Pancreas (tissue), 10 donors: ENCODE measurements around the gene CISD2. TPM values are rescaled to one million over a fixed set of nuclear protein-coding genes. Genes with fewer than 3 reads are reported as not detected.

Experiments
- ATAC-seq, 4 donors: fragments of 200-7000 bp; cut with Tn5 transposase; one replicate each; pipeline versions ENCODE4 v1.8.0 to v1.9.1; 2020; ENCODE audit warnings: mild to moderate bottlenecking in 4 of 4, moderate library complexity in 4 of 4
- DNase-seq, 6 donors: peaks; one replicate each; pipeline ENCODE4 v3.0.0-alpha.2; 2020
- FAIRE-seq: peaks from 2 replicates; lab custom pipeline; 2012; peaks lifted over from hg19 to GRCh38; lab: Jason Lieb, UNC
- H3K27ac ChIP-seq, 4 donors: fragments of 200-600 bp; sonication (generic); 1 replicate in 3 of 4; 2 replicates in 1 of 4; pipeline versions ENCODE4 v1.5.0 to v1.8.0; 2020
- H3K27me3 ChIP-seq, 4 donors: fragments of 200-600 bp; one replicate each; pipeline ENCODE4 v1.8.0; 2021
- H3K36me3 ChIP-seq, 3 donors: fragments of 200-600 bp; sonication (generic) in 1 of 3; one replicate each; pipeline versions ENCODE4 v1.5.0 to v1.8.0; 2020 to 2021
- H3K4me1 ChIP-seq, 3 donors: fragments of 200-600 bp; one replicate each; pipeline ENCODE4 v1.8.0; 2021
- H3K4me3 ChIP-seq, 4 donors: fragments of 200-600 bp; sonication (generic) in 2 of 4; one replicate each; pipeline versions ENCODE4 v1.5.0 to v1.8.0; 2020 to 2021
- H3K9me3 ChIP-seq, 4 donors: fragments of 200-600 bp; one replicate each; pipeline ENCODE4 v1.8.0; 2021
- WGBS, 2 donors: extraction: QIAGEN DNeasy Blood & Tissue Kit; methylation state at CpG; one replicate each; pipeline ENCODE4 v1.1.7; 2013; 5-methylcytosine and 5-hydroxymethylcytosine counted together
- intact Hi-C, 3 donors: fragments of 100-400 bp; cut with DNase I; formaldehyde crosslinking; loops; one replicate each; pipeline versions ENCODE4 v1.11.1 to v1.14.2; 2022
- polyA plus RNA-seq, 2 donors: library from polyadenylated mRNA; stranded (reverse); fragments of 200-250 nt; gene quantifications; one replicate each; pipeline ENCODE4 v1.2.3, GENCODE V29; 2013
- total RNA-seq, 6 donors: library from RNA; stranded (reverse); fragmentation: NEBNext Ultra II Directional in 4 of 6; extraction: Animal tissue kit (Norgen Biotek cat#: 25700) in 4 of 6; gene quantifications; one replicate each; pipeline versions ENCODE4 v1.2.1 to v1.2.4, GENCODE V29; 2021 to 2023
- TF ChIP-seq, protein P1 (sequence below), 4 donors: fragments of 200-600 bp; sonication (generic) in 3 of 4; IDR thresholded peaks; one replicate each; pipeline versions ENCODE4 v1.5.0 to v1.8.0; 2021; ENCODE audit warnings: antibody characterized with exemption in 4 of 4
- donor health status: healthy with polysubstance abuse.
- donor health status: DM: no; HTN: no; CAD: no; lungs with moderate emphysema.
- donor health status: DM: no; HTN: no; CAD: no.
- donor health status: control.
- donor health status: control.
- donor health status: Bipolar disorder and iron deficiency.
- donor health status: DM: yes; HTN: yes; CAD: no.
- donor health status: DM: no; HTN: no; CAD: no.
- donor health status: DM: no; HTN: no; CAD: no.
- donor health status: DM: yes; HTN: yes; CAD: no.

CISD2 gene
- total and polyA plus RNA-seq, 8 donors = 10.2 to 23.1 (median 14.4) TPM

DNA sequence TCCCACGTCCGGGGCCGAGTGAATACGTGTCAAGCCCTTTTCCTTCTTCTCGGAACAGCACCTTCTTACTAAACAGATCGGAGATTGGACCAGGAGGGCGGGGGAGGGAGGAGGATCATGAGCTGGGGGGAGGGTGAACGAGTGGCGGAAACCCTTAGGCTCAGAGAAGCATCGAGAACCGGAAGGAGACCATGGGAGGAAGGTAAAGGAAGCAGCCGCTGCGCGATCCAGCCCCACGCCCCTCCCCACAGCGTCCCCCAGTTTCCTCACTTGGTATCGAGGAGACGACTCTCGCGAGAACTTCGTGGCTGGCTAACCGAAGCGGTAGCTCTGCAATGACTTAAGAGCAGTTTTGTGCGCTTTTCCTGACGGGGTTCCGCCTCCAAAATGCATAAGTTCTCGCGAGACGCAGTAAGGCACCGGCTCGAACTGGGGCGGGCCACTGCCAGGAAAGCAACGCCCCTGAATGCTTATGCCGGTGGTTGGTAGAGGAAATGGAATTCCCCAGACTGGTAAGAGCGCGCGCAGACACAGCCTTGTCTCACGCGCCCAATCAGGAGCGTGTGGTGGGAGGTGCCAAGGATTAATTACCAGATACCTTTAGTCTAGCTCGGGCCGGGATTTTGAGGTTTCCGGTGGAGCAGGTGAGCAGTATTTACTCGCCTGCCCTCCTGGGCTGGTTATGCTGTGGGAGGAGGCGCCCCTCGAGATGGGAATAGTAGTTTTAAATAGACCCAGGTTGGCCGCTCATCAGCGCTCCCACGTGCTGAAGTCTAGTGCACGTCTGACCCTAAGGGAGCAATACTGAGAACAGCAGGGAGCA lies 40.9 kb upstream of the CISD2 start:
- ATAC-seq (peak; percentile 77 to 85 (median 80)), FAIRE-seq (peak; percentile 93), DNase-seq (peak; percentile 94 to 100 (median 98))
- peak overlapping the region; percentile 58 to 98 (median 72) for H3K4me3 ChIP-seq
- no peaks in the 10 kb centered on the region for H3K36me3 ChIP-seq
- no peaks in the 10 kb centered on the region for H3K9me3 ChIP-seq
- TF ChIP-seq, protein P1, sequence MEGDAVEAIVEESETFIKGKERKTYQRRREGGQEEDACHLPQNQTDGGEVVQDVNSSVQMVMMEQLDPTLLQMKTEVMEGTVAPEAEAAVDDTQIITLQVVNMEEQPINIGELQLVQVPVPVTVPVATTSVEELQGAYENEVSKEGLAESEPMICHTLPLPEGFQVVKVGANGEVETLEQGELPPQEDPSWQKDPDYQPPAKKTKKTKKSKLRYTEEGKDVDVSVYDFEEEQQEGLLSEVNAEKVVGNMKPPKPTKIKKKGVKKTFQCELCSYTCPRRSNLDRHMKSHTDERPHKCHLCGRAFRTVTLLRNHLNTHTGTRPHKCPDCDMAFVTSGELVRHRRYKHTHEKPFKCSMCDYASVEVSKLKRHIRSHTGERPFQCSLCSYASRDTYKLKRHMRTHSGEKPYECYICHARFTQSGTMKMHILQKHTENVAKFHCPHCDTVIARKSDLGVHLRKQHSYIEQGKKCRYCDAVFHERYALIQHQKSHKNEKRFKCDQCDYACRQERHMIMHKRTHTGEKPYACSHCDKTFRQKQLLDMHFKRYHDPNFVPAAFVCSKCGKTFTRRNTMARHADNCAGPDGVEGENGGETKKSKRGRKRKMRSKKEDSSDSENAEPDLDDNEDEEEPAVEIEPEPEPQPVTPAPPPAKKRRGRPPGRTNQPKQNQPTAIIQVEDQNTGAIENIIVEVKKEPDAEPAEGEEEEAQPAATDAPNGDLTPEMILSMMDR (IDR thresholded peaks at IDR 0.05) = no peak
- 0% methylated on average over 50 of the region's 50 CpGs for WGBS, 2 donors
- peak overlapping the region; percentile 99 to 100 (median 100) for H3K27ac ChIP-seq
- intact Hi-C loops = no loop called here
- H3K27me3 ChIP-seq = no peaks in the 10 kb centered on the region
- peaks cover 0 to 32% (median 22%) of the 10 kb centered on the region in 3 donors for H3K4me1 ChIP-seq

DNA sequence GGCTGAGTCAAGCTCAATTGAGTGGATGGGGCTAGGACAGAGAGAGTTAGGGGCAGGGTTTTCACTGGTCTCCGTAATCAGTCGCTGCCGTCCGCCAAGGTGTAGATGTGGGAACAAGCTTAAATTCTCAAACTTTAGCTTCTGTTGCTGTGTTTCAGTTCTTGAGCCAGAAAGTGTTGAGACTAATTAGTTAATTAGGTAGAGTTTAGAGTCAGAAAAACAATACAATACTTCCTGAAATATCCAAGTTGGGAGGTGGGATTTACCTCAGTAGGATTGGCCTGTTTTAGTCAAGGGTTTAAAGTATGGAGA lies 40.3 kb upstream of the CISD2 start:
- no peak for FAIRE-seq
- 0% methylated on average over 4 of the region's 4 CpGs for WGBS, 2 donors

DNA sequence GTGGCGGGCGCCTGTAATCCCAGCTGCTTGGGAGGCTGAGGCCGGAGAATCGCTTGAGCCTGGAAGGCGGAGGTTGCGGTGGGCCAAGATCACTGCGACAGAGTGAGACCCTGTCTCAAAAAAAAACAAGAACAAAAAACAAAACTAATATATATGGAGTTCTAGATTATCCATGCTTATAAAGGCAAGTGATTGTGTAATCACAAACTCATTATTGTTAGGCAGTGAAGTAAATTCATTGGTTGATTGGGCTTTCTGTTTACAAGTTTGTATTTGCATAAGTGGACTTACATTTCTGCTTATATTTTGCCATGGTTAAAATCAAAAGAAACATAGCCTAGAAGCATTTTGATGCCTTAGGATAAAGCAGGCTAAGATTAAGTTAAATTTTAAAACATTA lies 39.0 kb upstream of the CISD2 start:
- Histone ChIP-seq H3K27me3 (no peaks in the 10 kb centered on the region), H3K9me3 (no peaks in the 10 kb centered on the region), H3K27ac (peak overlapping the region in 1 of 4 donors; percentile 99), H3K36me3 (no peaks in the 10 kb centered on the region), H3K4me3 (no peak overlapping the region), H3K4me1 (peaks cover 0 to 16% (median 16%) of the 10 kb centered on the region in 3 donors)
- no peak for DNase-seq
- TF ChIP-seq, protein P1 (IDR thresholded peaks at IDR 0.05) = no peak
- WGBS, 2 donors = 94 to 95% methylated on average over 7 of the region's 7 CpGs
- intact Hi-C loops = no loop called here
- FAIRE-seq = no peak
- no peak for ATAC-seq

More for the DNA sequence above, 40.3 kb upstream of the CISD2 start:
- Histone ChIP-seq H3K4me3 (peak overlapping the region; percentile 5 to 98 (median 44)), H3K36me3 (no peaks in the 10 kb centered on the region), H3K27ac (peak overlapping the region; percentile 99 to 100 (median 100)), H3K4me1 (peaks cover 0 to 27% (median 19%) of the 10 kb centered on the region in 3 donors), H3K27me3 (no peaks in the 10 kb centered on the region), H3K9me3 (no peaks in the 10 kb centered on the region)
- TF ChIP-seq, protein P1 (IDR thresholded peaks at IDR 0.05) = no peak
- DNase-seq (no peak), ATAC-seq (no peak)
- intact Hi-C loops = no loop called here

DNA sequence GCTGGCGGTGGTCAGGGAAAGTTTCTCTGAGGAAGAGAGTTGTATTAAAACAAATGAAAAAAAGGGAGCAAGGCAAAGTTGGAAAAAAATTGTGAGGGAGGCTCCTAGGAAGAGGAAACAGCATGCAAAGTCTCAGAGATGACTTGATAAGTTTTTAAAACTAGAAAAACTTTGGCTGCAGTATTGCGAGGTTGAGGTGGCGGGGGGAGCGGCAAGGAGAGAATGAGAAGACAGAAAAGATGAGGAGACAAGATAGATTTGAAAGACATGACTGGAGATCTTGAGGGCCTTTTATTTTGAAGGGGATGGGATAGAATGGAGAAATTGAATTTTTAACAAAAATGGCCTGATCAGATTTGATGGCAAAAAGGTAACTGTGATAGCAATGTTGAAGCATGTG lies 36.7 kb upstream of the CISD2 start:
- TF ChIP-seq, protein P1 (IDR thresholded peaks at IDR 0.05) = no peak
- H3K27me3 ChIP-seq = no peaks in the 10 kb centered on the region
- FAIRE-seq (no peak), DNase-seq (no peak), ATAC-seq (no peak)
- H3K9me3 ChIP-seq = no peaks in the 10 kb centered on the region
- H3K4me3 ChIP-seq = no peak overlapping the region
- H3K4me1 ChIP-seq = peaks cover 0 to 16% (median 16%) of the 10 kb centered on the region in 3 donors
- intact Hi-C loops = no loop called here
- H3K27ac ChIP-seq = no peak overlapping the region
- 95 to 96% methylated on average over 4 of the region's 4 CpGs for WGBS, 2 donors
- H3K36me3 ChIP-seq = no peaks in the 10 kb centered on the region

DNA sequence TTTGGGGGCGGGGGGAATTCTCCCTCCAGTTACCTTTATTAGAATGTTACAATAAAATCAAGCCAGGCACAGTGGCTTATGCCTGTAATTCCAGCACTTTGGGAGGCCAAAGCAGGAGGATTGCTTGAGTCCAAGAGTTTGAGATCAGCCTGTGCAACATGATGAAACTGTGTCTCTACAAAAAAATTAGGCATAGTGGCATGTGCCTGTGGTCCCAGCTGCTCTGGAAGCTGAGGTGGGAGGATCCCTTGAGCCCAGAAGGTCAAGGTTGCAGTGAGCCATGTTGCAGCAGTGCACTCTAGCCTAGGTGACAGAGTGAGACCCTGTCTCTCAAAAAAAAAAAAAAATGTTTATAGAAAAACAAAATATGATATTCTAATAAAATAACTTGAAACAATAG lies 36.1 kb upstream of the CISD2 start:
- H3K27me3 ChIP-seq = no peaks in the 10 kb centered on the region
- DNase-seq (no peak), FAIRE-seq (no peak), ATAC-seq (no peak)
- H3K4me3 ChIP-seq = no peak overlapping the region
- H3K36me3 ChIP-seq = no peaks in the 10 kb centered on the region
- intact Hi-C loops = no loop called here
- no peaks in the 10 kb centered on the region for H3K9me3 ChIP-seq
- WGBS, 2 donors = 85 to 96% methylated on average over 1 of the region's 1 CpG
- TF ChIP-seq, protein P1 (IDR thresholded peaks at IDR 0.05) = no peak
- no peak overlapping the region for H3K27ac ChIP-seq
- H3K4me1 ChIP-seq = peaks cover 0 to 16% (median 16%) of the 10 kb centered on the region in 3 donors
